ENCODE results near the gene NXF1. TPM values are rescaled to one million over a fixed set of nuclear protein-coding genes. Genes with fewer than 3 reads are reported as not detected.

Gene NXF1
- 25.0 and 31.8 TPM in 2 replicates for polyA plus RNA-seq

DNA sequence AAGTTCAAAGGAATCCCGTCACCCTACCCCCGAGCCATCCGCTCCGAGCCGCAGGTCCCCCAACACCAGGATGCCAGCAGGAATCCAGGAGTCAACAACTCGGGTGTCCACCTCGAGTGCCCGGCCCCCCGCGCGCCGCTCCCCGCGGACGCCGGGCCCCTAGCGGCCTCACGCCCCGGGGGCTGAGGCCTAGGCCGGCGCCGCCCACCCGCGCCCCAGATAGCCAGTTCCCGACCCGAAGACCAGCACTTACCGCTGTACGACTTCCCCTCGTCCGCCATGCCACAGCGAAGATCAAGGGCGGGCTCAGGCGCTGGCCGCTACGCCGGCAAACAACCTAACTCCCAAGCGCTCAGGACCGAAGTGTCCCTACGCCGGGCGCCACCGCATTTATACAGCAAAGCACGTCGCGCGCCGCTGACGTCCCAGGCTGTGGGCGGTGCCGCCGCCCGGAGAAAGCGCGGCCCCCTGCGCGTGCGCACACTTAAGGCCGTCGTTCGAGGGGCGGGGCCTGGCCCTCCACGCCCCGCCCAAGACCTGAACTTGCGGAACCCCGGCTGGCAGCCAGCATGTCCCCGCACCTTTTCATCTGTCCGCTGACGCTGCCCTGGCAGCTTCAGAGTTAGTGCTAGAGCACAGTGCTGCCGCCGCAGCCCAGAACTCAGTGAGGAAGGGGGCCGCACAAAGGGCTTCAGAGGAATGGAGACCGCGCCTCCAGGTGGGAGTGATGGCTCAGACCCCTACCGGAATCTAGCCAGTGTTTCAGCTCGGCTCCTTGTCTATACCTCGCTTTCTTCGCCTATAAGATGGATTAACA lies at the start of gene NXF1:
NXF1 (minus strand) TSS at position 365 of the 817 bp plus-strand sequence; CDS start at position 281, 84 bp downstream.

GRCh38 chr11:62839050-62839945 lies 34.1 kb upstream of the NXF1 start, which contains the start of gene WDR74:
TSS of gene WDR74 (minus strand) at chr11:62839590. CDS start at chr11:62839570, 20 bp downstream.

GRCh38 chr11:62832336-62833234 lies 27.3 kb upstream of the NXF1 start, which contains the start of gene TEX54:
TSS of gene TEX54 (minus strand) at chr11:62832841.

GRCh38 chr11:62831520-62832335 lies 26.5 kb upstream of the NXF1 start, which contains the start of gene STX5:
TSS of gene STX5 (minus strand) at chr11:62832051. CDS start at chr11:62831243, 808 bp downstream.

GRCh38 chr11:62791501-62792201 lies 13.6 kb downstream of the NXF1 start, which contains the start of gene TMEM223:
TSS of gene TMEM223 (minus strand) at chr11:62792006. CDS start at chr11:62791994, 12 bp downstream.

DNA sequence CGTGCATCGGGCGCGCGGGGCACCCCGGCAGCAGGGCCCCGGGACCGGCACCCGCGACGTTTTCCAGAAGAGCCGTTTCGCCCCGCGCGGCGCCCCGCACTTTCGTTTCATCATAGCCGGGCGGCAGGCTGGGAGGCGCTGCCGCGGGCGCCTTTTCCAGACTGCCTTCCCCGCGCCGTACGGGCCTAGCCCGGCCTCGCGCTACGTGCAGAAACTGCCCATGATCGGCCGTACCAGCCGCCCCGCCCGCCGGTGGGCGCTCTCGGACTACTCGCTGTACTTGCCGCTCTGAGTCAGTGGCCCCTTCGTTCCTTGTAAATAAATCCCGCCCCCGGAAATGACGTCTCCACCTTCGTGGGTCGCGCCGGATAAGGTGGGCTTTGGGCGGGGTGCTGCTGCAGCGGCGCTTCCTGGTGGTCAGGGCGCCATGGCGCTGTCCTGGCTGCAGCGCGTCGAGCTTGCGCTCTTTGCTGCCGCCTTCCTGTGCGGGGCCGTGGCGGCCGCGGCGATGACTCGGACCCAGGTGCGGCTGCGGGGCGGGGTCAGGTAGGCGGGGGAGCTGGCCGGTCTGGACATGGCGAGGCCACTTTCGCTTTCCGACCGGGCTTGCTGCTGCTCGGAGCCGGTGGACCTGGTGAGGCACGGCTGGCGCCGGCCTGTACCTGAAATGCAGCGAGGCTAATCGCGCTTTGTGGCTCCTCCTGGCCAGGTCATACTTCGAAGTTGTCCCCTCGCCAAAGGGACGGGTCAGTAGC lies 18.1 kb downstream of the NXF1 start, which contains the start of gene TMEM179B:
TMEM179B (plus strand) TSS at position 398 of the 755 bp plus-strand sequence; CDS start at position 428, 30 bp downstream.

DNA sequence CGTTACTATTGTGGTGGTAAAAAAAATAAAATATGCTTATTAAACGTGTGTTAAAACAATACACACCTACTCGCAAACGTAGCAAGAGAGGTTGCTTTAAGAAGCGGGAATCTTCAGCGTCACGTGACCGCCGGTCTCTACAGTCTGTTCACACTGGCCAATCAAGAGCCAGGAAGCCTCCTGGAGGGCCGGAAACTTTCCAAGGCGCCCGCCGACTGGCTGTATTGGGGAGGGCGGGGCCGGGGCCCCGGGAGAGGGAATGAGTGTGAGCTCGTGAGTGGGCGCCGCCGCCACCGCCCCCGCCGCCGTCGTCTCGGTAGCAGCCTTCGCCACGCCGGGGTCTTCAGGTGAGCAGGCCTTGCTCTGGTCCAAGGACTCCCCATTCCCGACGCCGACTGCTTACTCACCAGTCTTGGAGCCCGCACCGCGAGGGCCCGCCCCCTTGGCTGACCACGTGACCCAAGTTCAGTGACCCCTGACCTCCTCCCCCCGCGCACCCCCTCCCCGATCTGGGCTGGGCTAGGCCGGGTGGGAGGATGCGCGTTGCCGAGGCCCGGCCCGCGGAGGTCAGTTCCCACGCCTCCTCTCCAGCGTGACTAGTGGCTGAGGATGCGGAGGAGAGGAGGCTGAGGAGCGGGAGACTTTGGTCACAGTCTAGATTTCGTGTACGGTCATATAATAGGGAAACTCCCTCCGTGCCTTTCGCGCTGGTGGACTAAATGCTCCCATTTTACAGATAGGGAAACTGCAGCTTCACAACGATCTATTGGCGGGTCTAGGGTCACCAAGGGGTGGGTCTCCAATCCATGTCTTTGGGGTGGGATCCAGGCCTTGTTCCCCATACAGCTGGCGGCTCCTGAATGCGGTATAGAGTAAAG lies 33.9 kb downstream of the NXF1 start, which contains the start of gene TAF6L:
TAF6L (plus strand) TSS at position 253 of the 878 bp plus-strand sequence. CDS start 4,388 bp downstream, outside the sequence.

DNA sequence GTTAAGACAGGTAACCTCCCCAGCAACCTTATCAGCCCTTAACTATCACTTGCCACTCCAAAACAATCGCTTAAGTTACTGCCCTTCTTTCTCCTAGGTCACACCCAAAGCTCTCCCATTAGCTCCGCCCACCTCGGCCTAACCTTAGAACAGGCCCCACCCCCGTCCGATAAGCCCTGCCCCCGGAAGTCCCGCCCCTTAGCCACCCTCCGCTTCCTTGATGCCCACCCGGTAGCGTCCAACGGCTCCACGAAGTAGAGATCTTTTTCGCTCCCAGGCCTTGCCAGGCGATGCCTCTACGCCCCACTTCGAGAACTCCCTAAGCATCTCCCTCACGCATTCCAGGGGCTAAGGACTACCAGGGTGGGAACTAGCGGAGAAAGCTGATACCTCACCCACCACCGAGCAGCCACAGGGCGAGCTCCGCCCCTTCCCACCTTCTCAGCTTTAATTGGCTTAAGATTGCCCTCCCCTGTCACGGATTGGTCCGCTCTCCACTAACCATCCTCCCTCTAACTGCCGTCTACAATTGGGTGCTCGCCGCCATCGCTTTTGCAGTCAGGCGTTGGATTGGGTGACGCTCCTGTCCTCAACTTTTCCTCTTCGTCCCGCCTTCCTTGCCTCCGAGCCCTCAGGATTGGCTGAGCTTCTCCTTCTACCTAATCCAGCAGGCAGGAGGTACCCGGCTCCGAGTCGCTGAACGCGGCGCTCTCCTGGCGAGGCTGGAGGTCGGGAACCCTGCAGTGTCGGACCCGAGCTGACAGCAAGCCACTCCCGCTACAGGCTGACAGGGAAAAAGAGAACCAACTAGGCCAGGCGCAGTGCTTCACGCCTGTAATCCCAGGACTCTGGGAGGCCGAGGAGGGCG lies 51.3 kb downstream of the NXF1 start, which contains the start of gene ZBTB3:
ZBTB3 (minus strand) TSS at position 425 of the 868 bp plus-strand sequence. CDS start 496 bp downstream, outside the sequence.

Other genes with a start within 250 kb of the NXF1 start
- 108 and 114 TPM in 2 replicates for gene EEF1G, start 231.5 kb downstream of the NXF1 start, polyA plus RNA-seq
- 0.19 and 2.8 TPM in 2 replicates for gene TUT1, start 213.9 kb downstream of the NXF1 start, polyA plus RNA-seq
- gene MTA2, start 203.6 kb downstream of the NXF1 start, polyA plus RNA-seq = 0.60 and 0.63 TPM in 2 replicates
- not detected in 2 replicates for gene EML3, start 192.7 kb downstream of the NXF1 start, polyA plus RNA-seq
- gene ROM1, start 192.2 kb downstream of the NXF1 start, polyA plus RNA-seq = 0.29 TPM in 1 of 2 replicates, not detected in the other
- gene B3GAT3, start 183.5 kb downstream of the NXF1 start, polyA plus RNA-seq = 6.0 and 19.2 TPM in 2 replicates
- gene GANAB, start 158.8 kb downstream of the NXF1 start, polyA plus RNA-seq = 3.9 and 6.3 TPM in 2 replicates
- gene INTS5, start 152.1 kb downstream of the NXF1 start, polyA plus RNA-seq = 1.1 and 1.3 TPM in 2 replicates
- 82.2 and 95.4 TPM in 2 replicates for gene C11orf98, start 140.2 kb downstream of the NXF1 start, polyA plus RNA-seq
- 5.4 and 7.2 TPM in 2 replicates for gene CSKMT, start 140.1 kb downstream of the NXF1 start, polyA plus RNA-seq
- gene UQCC3, start 133.8 kb downstream of the NXF1 start, polyA plus RNA-seq = 3.4 and 3.8 TPM in 2 replicates
- 2.2 TPM in 1 of 2 replicates, not detected in the other for gene LBHD1, start 133.2 kb downstream of the NXF1 start, polyA plus RNA-seq
- gene UBXN1, start 126.4 kb downstream of the NXF1 start, polyA plus RNA-seq = 29.6 and 45.3 TPM in 2 replicates
- not detected in 2 replicates for gene LRRN4CL, start 115.9 kb downstream of the NXF1 start, polyA plus RNA-seq
- 511 and 550 TPM in 2 replicates for gene BSCL2, start 98.0 kb downstream of the NXF1 start, polyA plus RNA-seq
- gene GNG3, start 97.8 kb downstream of the NXF1 start, polyA plus RNA-seq = 926 and 1,510 TPM in 2 replicates
- 6.1 and 11.6 TPM in 2 replicates for gene HNRNPUL2, start 78.0 kb downstream of the NXF1 start, polyA plus RNA-seq
- gene TTC9C, start 77.0 kb downstream of the NXF1 start, polyA plus RNA-seq = 39.6 and 42.1 TPM in 2 replicates
- gene ZBTB3, start 51.3 kb downstream of the NXF1 start, polyA plus RNA-seq = 3.5 and 3.6 TPM in 2 replicates
- 167 and 208 TPM in 2 replicates for gene POLR2G, start 43.9 kb downstream of the NXF1 start, polyA plus RNA-seq
- 0.15 and 1.2 TPM in 2 replicates for gene TAF6L, start 34.0 kb downstream of the NXF1 start, polyA plus RNA-seq
- 19.7 and 23.2 TPM in 2 replicates for gene TMEM179B, start 18.0 kb downstream of the NXF1 start, polyA plus RNA-seq
- 12.5 and 20.4 TPM in 2 replicates for gene TMEM223, start 13.4 kb downstream of the NXF1 start, polyA plus RNA-seq
- gene STX5, start 26.6 kb upstream of the NXF1 start, polyA plus RNA-seq = 5.0 and 5.3 TPM in 2 replicates
- gene TEX54, start 27.4 kb upstream of the NXF1 start, polyA plus RNA-seq = not detected in 2 replicates
- gene WDR74, start 34.1 kb upstream of the NXF1 start, polyA plus RNA-seq = 11.6 and 16.4 TPM in 2 replicates
- gene SLC3A2, start 75.5 kb upstream of the NXF1 start, polyA plus RNA-seq = 27.1 and 50.5 TPM in 2 replicates
- gene CHRM1, start 115.9 kb upstream of the NXF1 start, polyA plus RNA-seq = 5.9 TPM in 1 of 2 replicates, not detected in the other
- not detected in 2 replicates for gene SLC22A6, start 179.5 kb upstream of the NXF1 start, polyA plus RNA-seq
- gene SLC22A8, start 210.4 kb upstream of the NXF1 start, polyA plus RNA-seq = not detected in 2 replicates

All from Purkinje cell (primary cell).